Left renal cortex interstitium (tissue), 4 donors: ENCODE data around the gene INPP5A. TPM values are rescaled to one million over a fixed set of nuclear protein-coding genes. Genes with fewer than 3 reads are reported as not detected.
"Not testable (repeated sequence)": the region's sequence is repeated elsewhere in the genome, so short reads cannot be mapped to it uniquely, and the experiment has no call there.

Experiments used
- DNase-seq, 4 donors: peaks; one replicate each; pipeline ENCODE4 v3.0.0-alpha.2; 2013; ENCODE audit warnings: low read depth in 4 of 4, low spot score in 2 of 4, missing footprints in 1 of 4
- polyA plus RNA-seq, 4 donors: library from polyadenylated mRNA; unstranded; fragments of 120-200 nt; gene quantifications; one replicate each; pipeline ENCODE4 v1.2.1, GENCODE V29; 2013; ENCODE audit not compliant: insufficient read length in 4 of 4

The INPP5A gene
- polyA plus RNA-seq, 4 donors: 27.8 to 39.8 (median 34.4) TPM

DNA sequence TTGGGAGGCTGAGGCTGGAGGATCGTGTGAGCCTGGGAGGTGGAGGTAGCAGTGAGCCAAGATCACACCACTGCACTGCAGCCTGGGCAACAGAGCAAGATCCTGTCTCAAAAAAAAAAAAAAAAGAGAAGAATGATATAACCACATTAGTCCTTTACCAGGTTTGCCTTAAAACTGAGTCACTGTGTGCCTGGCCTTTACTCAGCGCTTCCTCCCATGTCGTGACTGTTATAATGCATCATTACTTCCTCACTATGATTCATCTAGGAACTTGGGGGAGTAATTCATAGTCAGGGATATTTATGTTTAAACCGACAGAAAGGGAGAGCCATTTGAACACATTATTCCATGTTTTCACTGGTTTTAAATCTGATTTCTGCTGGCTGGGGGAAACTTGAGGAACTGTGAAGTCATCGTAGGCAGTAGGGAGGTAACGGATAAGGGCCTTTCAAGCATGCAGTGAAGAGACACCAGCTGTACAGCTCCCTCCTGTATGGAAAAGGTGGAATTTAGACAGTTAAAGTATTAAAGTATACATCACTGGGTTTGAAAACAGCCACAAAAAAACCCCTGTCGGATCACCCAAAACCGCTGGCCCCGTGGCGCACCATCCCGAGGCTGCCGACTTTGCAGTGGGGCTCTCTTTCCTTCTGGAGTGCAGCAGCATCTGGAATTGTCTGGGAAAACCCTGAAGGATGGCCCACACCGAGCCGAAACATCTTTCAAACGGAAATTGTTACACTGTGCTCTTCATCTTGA lies 128.5 kb downstream of the INPP5A start:
- DNase-seq: no peak

DNA sequence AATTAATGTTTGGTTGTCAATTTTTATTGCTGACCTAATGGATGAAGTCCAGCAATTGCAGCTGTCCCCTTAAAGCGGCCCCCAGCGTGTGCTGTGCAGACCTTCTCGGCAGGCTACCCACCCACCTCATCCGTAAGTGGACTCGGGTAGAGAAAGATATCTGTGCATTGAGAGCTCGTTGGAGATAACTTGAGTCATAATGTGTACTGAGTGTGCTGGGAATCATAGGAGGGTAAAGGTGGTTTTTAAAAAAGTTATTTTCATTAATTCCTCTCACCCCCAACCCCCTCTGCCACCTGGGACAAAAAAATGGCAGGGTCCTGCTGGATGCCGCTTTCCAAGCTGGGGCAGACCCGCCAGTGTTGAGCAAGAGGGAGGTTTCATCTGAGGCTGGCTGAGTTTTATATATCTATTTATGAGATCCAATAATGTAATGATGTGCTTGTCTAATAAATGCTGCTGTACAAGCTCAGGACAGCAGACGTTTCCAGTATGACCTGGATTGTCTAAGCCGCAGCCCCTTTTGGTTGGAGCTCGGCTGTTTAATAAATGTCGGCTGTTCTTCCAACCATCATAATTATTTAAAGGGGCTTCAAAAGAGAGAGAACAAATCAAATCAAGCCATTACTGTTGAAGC lies 129.2 kb downstream of the INPP5A start:
- no peak for DNase-seq

DNA sequence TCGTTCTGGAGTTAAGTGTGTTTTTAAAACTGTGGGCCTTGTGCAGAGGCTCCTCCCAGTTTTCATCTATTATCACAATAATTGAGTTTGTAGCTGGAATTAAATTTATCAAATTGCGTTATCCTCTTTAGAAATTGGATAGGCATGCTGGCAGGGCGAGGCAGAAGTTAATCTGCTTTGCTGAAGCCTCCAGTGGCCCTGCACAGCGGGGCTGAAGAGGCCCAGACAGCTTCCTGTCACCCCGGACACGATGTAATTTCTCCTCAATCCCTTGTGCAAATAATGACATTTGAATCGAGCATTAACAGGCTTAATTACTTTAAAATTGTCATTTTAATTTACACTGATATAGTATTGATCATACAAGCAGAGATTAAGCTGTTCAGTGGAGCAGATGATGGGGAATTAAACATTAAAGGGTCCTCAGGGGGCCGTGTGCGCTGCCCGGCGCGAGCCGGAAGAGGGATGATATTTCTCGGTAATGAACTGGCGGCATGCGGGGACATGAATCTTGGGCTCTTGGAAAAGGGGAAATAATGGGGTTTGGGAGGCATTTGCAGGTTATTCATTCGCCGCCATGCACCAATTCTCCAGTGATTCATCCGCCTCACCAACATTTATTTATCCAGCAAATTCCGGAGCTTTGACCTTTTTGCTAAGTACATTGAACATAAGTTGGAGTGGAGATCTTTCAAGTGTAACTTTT lies 129.9 kb downstream of the INPP5A start:
- no peak for DNase-seq

DNA sequence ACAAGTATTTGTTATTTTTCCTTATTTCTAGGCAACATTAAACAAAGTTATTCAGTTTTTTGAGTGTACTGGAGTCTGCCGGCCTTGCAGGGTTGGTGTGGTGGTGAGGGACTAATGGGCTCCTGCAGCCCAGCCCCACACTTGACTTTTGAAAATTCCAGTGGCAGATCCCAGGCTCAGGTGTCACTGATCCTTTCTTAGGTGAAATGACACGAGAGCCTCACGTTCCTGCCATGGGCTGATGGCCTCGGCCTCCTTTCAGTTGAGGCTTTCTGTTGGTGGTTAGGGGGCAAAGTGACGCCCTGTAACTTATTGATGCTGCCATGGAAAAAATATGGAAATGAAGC lies 130.4 kb downstream of the INPP5A start:
- no peak for DNase-seq

DNA sequence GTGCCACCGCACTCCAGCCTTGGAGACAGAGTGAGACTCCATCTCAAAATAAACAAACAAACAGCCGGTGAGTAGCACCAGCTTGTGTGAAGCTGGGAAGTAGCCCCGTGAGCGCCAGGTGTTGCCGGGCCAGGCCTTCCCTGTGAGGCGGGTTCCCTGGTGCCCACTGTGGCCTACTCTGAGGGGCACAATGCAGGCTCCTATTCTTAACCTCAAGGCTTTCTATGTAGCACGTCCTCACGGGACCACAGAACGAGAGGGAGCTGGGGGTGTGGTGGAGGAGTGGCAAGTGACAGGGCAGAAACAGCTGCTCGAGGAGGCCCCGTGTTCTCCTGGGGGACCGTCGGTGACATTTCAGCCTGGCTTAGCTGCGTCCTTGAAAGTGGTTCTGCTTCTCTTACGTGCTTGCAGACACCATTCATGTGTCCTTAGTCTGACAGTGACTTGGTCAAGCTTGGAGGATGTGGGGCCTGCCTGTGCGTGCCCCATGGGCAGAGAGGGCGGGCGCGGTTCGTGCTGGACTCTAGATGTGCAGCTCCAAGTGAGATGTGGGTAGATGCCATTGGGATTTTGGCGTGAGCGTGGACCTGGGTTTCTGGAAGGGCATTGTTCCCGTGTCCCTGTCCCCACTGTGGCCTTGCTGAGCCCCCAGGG lies 131.7 kb downstream of the INPP5A start:
- no peak for DNase-seq

DNA sequence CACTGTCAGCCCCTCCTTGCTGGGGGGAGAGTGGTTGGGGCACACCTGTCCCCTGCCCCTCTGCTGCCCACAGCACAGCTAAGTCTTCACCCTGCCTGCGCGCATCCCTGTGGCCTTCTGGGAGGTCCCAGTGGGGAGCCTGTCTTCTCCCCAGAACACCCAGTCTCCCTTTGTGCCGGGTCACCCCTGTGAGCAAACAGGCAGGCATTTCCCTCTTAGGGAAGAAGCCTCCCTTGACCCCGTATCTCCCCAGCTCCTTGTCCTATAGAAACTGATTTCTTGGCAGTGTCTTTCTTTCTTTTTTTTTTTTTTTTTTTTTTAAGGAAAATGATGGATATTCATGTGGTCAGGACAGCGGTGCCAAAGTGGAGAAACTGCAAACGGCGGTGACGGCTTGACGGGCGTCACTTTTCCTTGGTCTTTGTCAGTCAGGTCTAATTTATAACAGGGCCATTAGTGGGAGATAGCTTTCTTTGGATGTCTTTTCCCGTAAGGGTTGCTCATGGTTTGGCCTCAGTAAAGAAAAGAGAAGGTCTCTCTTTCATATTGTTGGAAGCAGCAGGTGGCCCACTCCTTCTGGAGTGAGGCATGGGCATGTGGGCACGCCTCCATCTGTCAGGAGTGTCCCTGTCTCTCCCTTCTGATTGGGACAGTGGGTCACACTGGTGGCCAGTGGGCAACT lies 133.1 kb downstream of the INPP5A start:
- no peak for DNase-seq

DNA sequence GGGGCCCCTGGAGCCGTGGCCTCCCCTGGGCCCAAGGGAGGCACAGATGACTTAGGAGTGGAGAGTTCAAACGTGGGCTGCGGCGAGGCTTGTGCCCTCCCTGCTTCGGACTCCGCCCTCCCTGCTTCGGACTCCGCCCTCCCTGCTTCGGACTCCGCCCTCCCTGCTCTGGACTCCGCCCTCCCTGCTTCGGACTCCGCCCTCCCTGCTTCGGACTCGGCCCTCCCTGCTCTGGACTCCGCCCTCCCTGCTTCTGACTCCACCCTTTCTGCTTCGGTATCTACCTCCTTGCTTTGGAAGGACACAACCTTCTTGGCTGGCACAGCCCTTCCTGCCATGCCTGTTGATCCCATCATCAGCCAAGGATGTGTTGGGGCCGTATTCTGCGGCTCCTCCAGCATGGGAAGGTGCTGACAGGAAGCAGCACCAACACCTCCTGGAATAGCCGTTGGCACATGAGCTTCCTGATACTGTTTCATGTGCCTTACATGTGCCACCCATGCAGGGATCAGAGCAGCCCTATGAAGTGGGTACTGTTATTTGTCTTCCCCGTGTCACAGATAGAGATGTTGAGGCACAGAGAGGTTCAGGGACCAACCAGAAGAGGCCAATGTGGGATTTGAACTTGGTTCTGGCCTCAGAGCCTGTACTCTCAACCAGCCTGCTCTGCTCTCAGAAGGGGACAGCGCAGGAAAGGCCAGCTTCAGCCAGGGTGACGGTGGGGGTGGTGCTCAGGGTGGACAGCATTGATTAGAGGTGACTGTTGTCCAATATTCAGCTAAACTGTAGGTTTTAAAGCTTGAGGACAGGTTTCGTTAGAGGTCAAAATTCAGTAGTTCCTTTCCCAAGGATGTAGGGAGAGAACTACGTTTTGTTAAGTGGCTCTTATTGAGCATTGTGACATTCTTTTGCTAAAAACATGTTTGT lies 133.9 kb downstream of the INPP5A start:
- DNase-seq: no peak

DNA sequence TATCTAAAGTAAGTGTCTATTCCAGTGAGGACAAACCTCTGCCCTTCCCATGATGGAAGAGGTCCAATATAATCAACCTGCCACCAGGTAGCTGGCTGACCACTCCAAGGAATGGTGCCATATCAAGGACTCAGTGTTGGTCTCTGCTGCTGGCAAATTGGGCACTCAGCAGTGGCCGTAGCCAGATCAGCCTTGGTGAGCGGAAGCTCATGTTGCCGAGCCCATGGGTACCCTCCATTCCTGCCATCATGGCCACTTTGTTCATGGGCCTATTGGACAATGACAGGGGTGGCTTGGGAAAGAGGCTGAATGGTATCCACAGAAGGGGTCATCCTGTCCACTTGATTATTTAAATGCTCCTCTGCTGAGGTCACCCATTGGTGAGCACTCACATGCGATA lies 136.2 kb downstream of the INPP5A start:
- DNase-seq: not testable (repeated sequence)

DNA sequence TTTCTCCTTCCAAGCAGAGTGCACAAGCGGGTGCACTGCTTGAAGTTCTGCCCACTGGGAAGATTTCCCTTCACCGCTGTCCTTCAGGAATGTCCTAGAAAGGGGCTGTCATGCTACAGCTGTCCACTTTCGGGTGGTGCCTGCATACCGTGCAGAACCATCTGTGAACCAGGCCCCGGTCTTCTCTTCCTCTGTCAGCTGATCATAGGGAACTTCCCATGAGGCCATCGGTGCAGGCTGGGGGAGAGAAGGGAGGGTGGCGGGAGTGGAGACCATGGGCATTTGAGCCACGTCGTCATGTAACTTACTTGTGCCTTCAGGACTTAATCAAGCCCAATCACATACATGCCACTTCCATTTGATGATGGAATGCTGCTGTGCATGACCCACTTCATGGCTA lies 136.7 kb downstream of the INPP5A start:
- DNase-seq: no peak

DNA sequence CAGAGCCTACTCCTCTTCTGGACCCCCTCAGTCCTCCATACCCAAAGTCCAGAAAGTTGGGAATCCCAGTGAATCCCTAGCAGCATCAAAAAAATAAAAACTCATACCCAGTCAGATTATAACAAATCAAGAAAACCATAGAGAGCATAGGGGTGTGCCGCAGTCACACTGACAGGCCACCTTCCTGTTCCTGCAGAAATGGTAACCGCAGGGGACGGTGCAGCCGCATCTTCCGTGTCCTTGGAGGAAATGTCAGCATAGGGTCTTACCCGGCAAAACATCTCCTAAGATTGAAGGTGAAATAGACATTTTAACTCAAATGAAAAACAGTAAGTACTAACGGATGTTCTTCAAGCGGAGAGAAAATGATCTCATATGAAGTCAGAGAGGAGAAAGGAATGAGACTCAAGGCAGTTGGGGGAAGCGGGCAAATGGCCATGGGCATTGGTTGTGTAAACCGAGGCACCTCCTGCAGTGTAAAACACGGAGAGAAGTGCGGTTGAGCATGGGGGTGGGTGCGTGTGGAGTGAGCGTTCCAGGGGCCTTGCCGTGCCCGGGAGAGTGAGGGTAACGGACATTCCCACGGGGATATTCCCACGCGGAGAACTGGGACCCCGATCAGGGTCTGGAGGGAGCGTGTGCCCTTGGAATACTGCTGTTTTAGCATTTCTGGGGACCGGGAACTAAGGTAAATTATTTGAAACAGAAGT lies 137.6 kb downstream of the INPP5A start:
- DNase-seq: no peak

DNA sequence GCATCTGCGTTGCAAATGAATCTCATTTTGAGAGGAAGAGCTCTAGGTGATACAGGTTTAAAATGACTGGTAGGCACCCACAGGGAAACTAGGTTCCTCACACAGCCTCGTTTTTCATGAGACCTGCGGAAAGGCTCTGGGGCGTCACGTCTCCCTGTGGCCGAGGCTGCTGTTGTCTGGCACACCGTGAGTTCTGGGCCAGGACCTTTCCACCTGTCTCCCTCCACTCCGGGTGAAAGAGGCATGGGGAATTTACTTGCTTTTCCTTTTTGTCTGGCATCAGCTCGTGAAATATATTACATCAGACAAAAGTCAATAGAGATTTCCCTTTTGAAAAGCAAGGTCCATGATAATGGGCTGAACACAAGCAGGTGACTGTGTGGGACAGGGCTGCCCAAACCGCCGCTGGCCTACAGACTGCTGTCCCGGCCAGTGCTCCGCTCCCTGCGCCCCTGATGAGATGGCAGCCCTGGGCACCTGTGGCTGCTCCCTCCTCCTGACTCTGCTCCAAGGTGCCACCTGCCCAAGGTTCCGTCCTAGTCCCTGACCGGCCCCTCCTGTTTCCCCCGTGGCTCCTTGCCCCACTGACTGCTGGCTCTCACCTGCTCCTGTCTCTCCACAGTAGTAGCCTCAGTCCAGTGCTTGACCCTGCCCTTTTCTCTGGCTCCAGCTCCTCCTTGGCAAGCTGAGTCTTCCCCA lies 138.8 kb downstream of the INPP5A start:
- DNase-seq: no peak

DNA sequence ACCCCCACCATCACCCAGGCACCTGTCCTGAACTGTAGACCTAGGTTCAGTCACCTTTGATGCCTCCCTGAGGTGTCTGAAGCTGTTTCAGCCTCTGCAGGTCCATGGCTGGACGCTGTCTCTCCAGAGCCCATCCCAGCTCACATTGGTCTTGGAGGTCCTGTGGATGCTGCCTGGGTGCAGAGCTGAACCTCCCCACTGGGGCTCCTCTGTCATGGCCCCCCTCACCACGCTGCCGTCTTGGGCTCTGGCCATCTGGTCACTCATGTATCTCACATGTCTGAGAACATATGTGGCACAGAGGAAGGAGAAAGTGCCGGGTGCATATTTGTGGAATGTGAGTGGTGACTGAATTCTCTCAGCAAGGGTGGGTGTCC lies 139.5 kb downstream of the INPP5A start:
- DNase-seq: no peak

DNA sequence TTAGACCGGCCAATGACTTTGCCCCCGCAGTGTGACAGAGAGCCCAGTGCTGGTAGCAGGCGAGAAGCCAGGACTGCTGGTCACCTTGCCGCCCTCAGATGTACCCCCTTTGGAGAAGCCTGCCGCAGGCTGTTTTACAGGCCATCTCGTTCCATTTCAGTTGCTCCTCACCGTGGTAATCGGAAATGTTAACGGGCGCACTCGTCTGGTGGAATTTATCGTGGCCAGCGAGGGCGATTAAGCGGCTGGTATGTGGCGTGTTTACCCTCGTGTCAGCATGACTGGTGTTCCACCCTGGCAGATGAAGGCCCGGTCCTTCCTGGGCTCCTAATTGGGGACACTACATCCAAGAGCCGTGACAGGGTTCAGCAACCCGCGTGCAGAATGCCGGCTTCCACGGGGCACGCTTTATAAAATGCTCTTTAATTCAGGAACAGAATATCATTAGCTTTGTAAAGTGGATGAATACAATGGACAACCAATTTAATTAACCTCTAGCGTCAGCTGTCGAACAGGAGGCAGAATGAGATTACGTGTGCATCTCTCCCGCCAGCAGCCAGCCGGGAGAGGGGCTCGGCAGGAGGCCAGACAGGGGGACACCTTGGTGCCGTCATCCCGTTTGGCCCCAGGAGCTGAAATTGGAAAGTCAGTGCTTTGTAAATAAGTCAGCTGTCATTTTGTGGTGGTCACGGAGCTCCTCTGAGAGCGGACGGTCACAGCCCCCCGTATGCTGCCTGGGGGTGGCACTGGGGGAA lies 140.1 kb downstream of the INPP5A start:
- no peak for DNase-seq

DNA sequence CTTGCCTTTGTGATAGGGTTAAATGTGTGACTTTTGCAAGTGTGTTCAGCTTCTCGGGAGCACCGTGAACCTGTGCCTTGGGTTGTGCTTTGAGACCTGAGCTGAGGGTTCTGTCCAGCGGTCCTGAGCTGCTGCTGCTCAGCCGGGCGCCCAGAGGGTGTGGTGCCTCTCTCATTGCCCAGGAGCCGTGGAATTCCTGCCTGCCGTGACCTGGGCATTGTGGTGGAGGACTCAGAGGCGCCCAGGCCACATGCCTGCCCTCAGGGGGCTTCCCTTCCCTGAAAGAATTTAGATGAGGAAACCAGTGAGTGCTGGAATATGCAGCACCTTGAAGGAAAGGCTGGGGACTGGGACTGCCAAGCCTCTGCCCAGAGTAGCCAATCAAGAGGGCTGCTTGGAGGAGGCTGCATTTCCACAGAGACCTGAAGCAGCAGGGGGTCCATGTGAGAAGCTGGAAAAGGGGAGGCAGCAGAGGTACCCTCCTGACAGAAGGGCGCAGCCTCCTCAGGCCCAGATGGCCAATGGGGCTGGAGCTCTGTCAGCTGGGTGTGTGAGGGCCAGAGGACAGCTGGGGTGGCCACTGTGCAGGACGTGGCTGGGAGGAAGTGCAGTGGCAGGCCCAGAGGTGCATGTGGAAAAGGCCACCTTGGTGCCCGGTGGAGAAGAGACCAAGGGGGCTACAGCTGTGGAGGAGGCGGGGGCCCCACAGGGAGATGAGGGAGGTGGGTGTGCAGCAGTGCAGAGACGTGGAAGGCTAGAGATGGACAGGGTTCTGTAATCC lies 141.0 kb downstream of the INPP5A start:
- no peak for DNase-seq

DNA sequence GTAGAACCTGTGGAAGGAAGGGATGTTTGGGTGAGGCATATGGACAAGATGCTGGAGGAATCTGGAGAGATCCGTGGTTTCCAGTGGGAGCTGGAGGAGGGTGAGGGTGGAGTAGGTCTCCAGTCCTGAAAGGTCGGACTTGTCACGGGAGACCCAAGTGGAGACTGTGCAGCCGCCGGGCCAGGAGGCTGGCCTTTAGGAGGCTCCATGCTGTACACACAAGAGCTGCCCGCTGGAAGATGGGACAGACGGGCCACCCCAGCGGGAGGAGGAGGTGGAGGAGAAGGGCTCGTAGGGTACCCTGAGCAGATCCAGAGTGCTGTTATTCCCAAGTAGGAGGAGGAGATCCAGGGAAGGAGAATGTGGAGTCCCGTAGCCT lies 141.6 kb downstream of the INPP5A start:
- no peak for DNase-seq

DNA sequence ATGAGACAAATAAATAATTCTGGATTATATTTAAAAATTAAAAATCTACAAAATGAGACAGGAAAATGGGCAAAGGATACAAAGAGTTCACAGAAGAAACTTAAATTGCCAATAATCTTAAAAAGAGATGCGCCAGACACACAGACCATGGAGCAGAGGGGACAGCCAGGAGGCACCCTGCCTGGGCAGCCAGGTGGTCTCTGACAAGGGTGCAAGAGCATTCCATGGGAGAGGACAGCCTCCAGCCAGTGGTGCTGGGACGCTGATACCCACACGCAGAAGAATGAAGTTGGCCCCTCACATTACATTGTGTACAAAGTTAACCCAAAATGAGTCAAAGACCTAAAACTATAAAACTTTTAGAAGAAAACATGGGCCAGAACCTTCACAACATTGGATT lies 142.1 kb downstream of the INPP5A start:
- DNase-seq: no peak

DNA sequence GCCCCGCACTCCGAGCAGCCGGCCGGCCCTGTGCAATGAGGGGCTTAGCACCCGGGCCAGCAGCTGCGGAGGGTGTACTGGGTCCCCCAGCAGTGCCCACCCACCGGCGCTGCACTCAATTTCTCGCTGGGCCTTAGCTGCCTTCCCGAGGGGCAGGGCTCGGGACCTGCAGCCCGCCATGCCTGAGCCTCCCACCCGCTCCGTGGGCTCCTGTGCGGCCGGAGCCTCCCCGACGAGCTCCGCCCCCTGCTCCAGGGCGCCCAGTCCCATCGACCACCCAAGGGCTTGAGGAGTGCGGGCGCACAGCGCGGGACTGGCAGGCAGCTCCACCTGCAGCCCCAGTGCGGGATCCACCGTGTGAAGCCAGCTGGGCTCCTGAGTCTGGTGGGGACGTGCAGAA lies 143.2 kb downstream of the INPP5A start:
- DNase-seq: not testable (repeated sequence)
